ENCODE data around the gene NOTUM. TPM values are rescaled to one million over a fixed set of nuclear protein-coding genes. Genes with fewer than 3 reads are reported as not detected.
A peak's percentile ranks its signal among the peaks of the same experiment; 100 is the strongest.
"Not testable (repeated sequence)": the region's sequence is repeated elsewhere in the genome, so short reads cannot be mapped to it uniquely, and the experiment has no call there.

Gene NOTUM
- total RNA-seq, 2 donors from 2014 or later: not detected

GRCh38 chr17:81920612-81921536, 40.1 kb downstream of the NOTUM start:
- H3K9me3 ChIP-seq (ENCODE audit: control insufficient read depth, low read length, poor library complexity, severe bottlenecking): no peaks in the 10 kb centered on the region
- no peak for ATAC-seq
- DNase-seq: no peak
- no peaks in the 10 kb centered on the region for H3K27me3 Mint-ChIP-seq
- peaks cover 2% of the 10 kb centered on the region for H3K36me3 Mint-ChIP-seq (ENCODE audit: low read depth)
- H3K4me3 Mint-ChIP-seq: no peak overlapping the region
- H3K27ac Mint-ChIP-seq: no peak overlapping the region
- peaks cover 33% of the 10 kb centered on the region for H3K4me1 Mint-ChIP-seq

GRCh38 chr17:81918832-81919545, 42.0 kb downstream of the NOTUM start:
- no peak overlapping the region for H3K4me3 Mint-ChIP-seq

GRCh38 chr17:81918333-81918669, 42.7 kb downstream of the NOTUM start:
- Mint-ChIP-seq H3K4me3 (peak overlapping the region; percentile 92), H3K27ac (peak overlapping the region; percentile 86), H3K4me1 (peaks cover 29% of the 10 kb centered on the region)
- not testable (repeated sequence) for H3K9me3 ChIP-seq (ENCODE audit: control insufficient read depth, low read length, poor library complexity, severe bottlenecking); H3K36me3 Mint-ChIP-seq (ENCODE audit: low read depth); DNase-seq; H3K27me3 Mint-ChIP-seq
- ATAC-seq: peak; percentile 30

More at GRCh38 chr17:81918832-81919545, 42.0 kb downstream of the NOTUM start:
- DNase-seq: no peak
- peaks cover 31% of the 10 kb centered on the region for H3K4me1 Mint-ChIP-seq
- peaks cover 2% of the 10 kb centered on the region for H3K36me3 Mint-ChIP-seq (ENCODE audit: low read depth)
- H3K27ac Mint-ChIP-seq: no peak overlapping the region
- no peaks in the 10 kb centered on the region for H3K9me3 ChIP-seq (ENCODE audit: control insufficient read depth, low read length, poor library complexity, severe bottlenecking)
- no peak for ATAC-seq
- H3K27me3 Mint-ChIP-seq: no peaks in the 10 kb centered on the region

GRCh38 chr17:81917565-81918332, 43.2 kb downstream of the NOTUM start, which contains the start of gene SIRT7:
Gene SIRT7, minus strand, starts transcription at chr17:81918176. Its CDS starts 45 bp downstream, at chr17:81918131.
- Mint-ChIP-seq H3K27me3 (no peaks in the 10 kb centered on the region), H3K27ac (peak within 1 kb of the TSS; percentile 86), H3K4me3 (peak within 1 kb of the TSS; percentile 92), H3K4me1 (peaks cover 27% of the 10 kb centered on the region), H3K36me3 (ENCODE audit: low read depth) (peaks cover 4% of the 10 kb centered on the region)
- no peaks in the 10 kb centered on the region for H3K9me3 ChIP-seq (ENCODE audit: control insufficient read depth, low read length, poor library complexity, severe bottlenecking)
- ATAC-seq (peak; percentile 89), DNase-seq (peak; percentile 70 to 83 (median 83))

GRCh38 chr17:81916234-81917001, 44.6 kb downstream of the NOTUM start:
- ATAC-seq (no peak), DNase-seq (no peak)
- no peaks in the 10 kb centered on the region for H3K9me3 ChIP-seq (ENCODE audit: control insufficient read depth, low read length, poor library complexity, severe bottlenecking)
- Mint-ChIP-seq H3K36me3 (ENCODE audit: low read depth) (peaks cover 4% of the 10 kb centered on the region), H3K27me3 (no peaks in the 10 kb centered on the region), H3K4me3 (peak overlapping the region; percentile 92), H3K27ac (peak overlapping the region; percentile 86), H3K4me1 (peaks cover 31% of the 10 kb centered on the region)

GRCh38 chr17:81915331-81915730, 45.7 kb downstream of the NOTUM start:
- no peak for DNase-seq
- H3K9me3 ChIP-seq (ENCODE audit: control insufficient read depth, low read length, poor library complexity, severe bottlenecking): no peaks in the 10 kb centered on the region
- H3K4me1 Mint-ChIP-seq: peaks cover 28% of the 10 kb centered on the region
- ATAC-seq: no peak
- H3K27ac Mint-ChIP-seq: peak overlapping the region; percentile 86
- no peak overlapping the region for H3K4me3 Mint-ChIP-seq
- H3K27me3 Mint-ChIP-seq: no peaks in the 10 kb centered on the region
- peaks cover 4% of the 10 kb centered on the region for H3K36me3 Mint-ChIP-seq (ENCODE audit: low read depth)

GRCh38 chr17:81914103-81914850, 46.7 kb downstream of the NOTUM start:
- ATAC-seq (no peak), DNase-seq (no peak)
- no peaks in the 10 kb centered on the region for H3K9me3 ChIP-seq (ENCODE audit: control insufficient read depth, low read length, poor library complexity, severe bottlenecking)
- H3K4me3 Mint-ChIP-seq: no peak overlapping the region
- H3K36me3 Mint-ChIP-seq (ENCODE audit: low read depth): peaks cover 4% of the 10 kb centered on the region
- peaks cover 25% of the 10 kb centered on the region for H3K4me1 Mint-ChIP-seq
- no peak overlapping the region for H3K27ac Mint-ChIP-seq
- H3K27me3 Mint-ChIP-seq: no peaks in the 10 kb centered on the region

GRCh38 chr17:81913394-81914102, 47.4 kb downstream of the NOTUM start:
- no peaks in the 10 kb centered on the region for H3K9me3 ChIP-seq (ENCODE audit: control insufficient read depth, low read length, poor library complexity, severe bottlenecking)
- H3K27ac Mint-ChIP-seq: peak overlapping the region; percentile 54
- H3K4me3 Mint-ChIP-seq: peak overlapping the region; percentile 12
- no peaks in the 10 kb centered on the region for H3K27me3 Mint-ChIP-seq
- DNase-seq (no peak), ATAC-seq (no peak)
- peaks cover 25% of the 10 kb centered on the region for H3K4me1 Mint-ChIP-seq
- H3K36me3 Mint-ChIP-seq (ENCODE audit: low read depth): peaks cover 4% of the 10 kb centered on the region

GRCh38 chr17:81912441-81913309, 48.3 kb downstream of the NOTUM start:
- no peaks in the 10 kb centered on the region for H3K27me3 Mint-ChIP-seq
- DNase-seq (no peak), ATAC-seq (no peak)
- H3K9me3 ChIP-seq (ENCODE audit: control insufficient read depth, low read length, poor library complexity, severe bottlenecking): no peaks in the 10 kb centered on the region
- H3K36me3 Mint-ChIP-seq (ENCODE audit: low read depth): peaks cover 2% of the 10 kb centered on the region
- no peak overlapping the region for H3K4me3 Mint-ChIP-seq
- peak overlapping the region; percentile 54 for H3K27ac Mint-ChIP-seq
- H3K4me1 Mint-ChIP-seq: peaks cover 18% of the 10 kb centered on the region

- no peak for ATAC-seq
- no peak overlapping the region for H3K27ac Mint-ChIP-seq
- H3K4me1 Mint-ChIP-seq: peaks cover 14% of the 10 kb centered on the region
- H3K4me3 Mint-ChIP-seq: peak overlapping the region; percentile 83
- H3K36me3 Mint-ChIP-seq (ENCODE audit: low read depth): peaks cover 2% of the 10 kb centered on the region
- no peaks in the 10 kb centered on the region for H3K9me3 ChIP-seq (ENCODE audit: control insufficient read depth, low read length, poor library complexity, severe bottlenecking)
- no peak for DNase-seq
- H3K27me3 Mint-ChIP-seq: no peaks in the 10 kb centered on the region
These were observed 49.0 kb downstream of the NOTUM start for GRCh38 chr17:81911969-81912368.
